HG02840 (cell line): Measurements from ENCODE around the gene LAX1.
A peak's percentile ranks its signal among the peaks of the same experiment; 100 is the strongest.
"Not testable (repeated sequence)": the region's sequence is repeated elsewhere in the genome, so short reads cannot be mapped to it uniquely, and the experiment has no call there.

Experiments
- ATAC-seq: cut with Tn5 transposase; IDR thresholded peaks from one replicate; pipeline ENCODE4 v1.9.1; 2021; ENCODE audit warnings: mild to moderate bottlenecking, moderate library complexity, moderate number of reproducible peaks; ENCODE audit not compliant: unreplicated experiment, low FRiP score

Gene LAX1

GRCh38 chr1:203764105-203765028 is 616 bp upstream of the LAX1 start:
- peak; percentile 20 for ATAC-seq

- ATAC-seq: no peak
Measured at GRCh38 chr1:203768256-203768655, 3.3 kb downstream of the LAX1 start.

- no peak for ATAC-seq
Measured at GRCh38 chr1:203769505-203770343, 4.7 kb downstream of the LAX1 start.

GRCh38 chr1:203771901-203772301 is 6.9 kb downstream of the LAX1 start:
- ATAC-seq: no peak

- ATAC-seq: no peak
Measured at GRCh38 chr1:203772836-203773235, 7.9 kb downstream of the LAX1 start.

GRCh38 chr1:203776636-203777035 is 11.7 kb downstream of the LAX1 start:
- ATAC-seq: no peak

- no peak for ATAC-seq
Measured at GRCh38 chr1:203777596-203777995, 12.6 kb downstream of the LAX1 start.

- no peak for ATAC-seq
Measured at GRCh38 chr1:203778146-203778545, 13.2 kb downstream of the LAX1 start.

- ATAC-seq: no peak
Measured at GRCh38 chr1:203778789-203779188, 13.8 kb downstream of the LAX1 start.

- no peak for ATAC-seq
Measured at GRCh38 chr1:203781962-203782361, 17.0 kb downstream of the LAX1 start.

GRCh38 chr1:203789966-203790365 is 25.0 kb downstream of the LAX1 start:
- no peak for ATAC-seq

- ATAC-seq: no peak
Measured at GRCh38 chr1:203791498-203791897, 26.5 kb downstream of the LAX1 start.

GRCh38 chr1:203792486-203792885 is 27.5 kb downstream of the LAX1 start:
- no peak for ATAC-seq

GRCh38 chr1:203793561-203793960 is 28.6 kb downstream of the LAX1 start:
- ATAC-seq: not testable (repeated sequence)

- no peak for ATAC-seq
Measured at GRCh38 chr1:203794764-203795440, 29.9 kb downstream of the LAX1 start.

GRCh38 chr1:203795441-203796235 is 30.7 kb downstream of the LAX1 start, which contains the start of the genes ZBED6 and ZC3H11A:
Gene ZBED6 (plus strand): TSS chr1:203795623. CDS start chr1:203797523, 1,900 bp downstream.
Gene ZC3H11A (plus strand): TSS chr1:203795623. CDS start chr1:203817071, 21,448 bp downstream.
- peak; percentile 98 for ATAC-seq

GRCh38 chr1:203796236-203796605 is 31.2 kb downstream of the LAX1 start:
- ATAC-seq: peak; percentile 15

GRCh38 chr1:203797216-203797615 is 32.2 kb downstream of the LAX1 start:
- ATAC-seq: no peak

- no peak for ATAC-seq
Measured at GRCh38 chr1:203797948-203798655, 33.1 kb downstream of the LAX1 start.
